ENCODE data around the gene TRAPPC5.

The TRAPPC5 gene

DNA sequence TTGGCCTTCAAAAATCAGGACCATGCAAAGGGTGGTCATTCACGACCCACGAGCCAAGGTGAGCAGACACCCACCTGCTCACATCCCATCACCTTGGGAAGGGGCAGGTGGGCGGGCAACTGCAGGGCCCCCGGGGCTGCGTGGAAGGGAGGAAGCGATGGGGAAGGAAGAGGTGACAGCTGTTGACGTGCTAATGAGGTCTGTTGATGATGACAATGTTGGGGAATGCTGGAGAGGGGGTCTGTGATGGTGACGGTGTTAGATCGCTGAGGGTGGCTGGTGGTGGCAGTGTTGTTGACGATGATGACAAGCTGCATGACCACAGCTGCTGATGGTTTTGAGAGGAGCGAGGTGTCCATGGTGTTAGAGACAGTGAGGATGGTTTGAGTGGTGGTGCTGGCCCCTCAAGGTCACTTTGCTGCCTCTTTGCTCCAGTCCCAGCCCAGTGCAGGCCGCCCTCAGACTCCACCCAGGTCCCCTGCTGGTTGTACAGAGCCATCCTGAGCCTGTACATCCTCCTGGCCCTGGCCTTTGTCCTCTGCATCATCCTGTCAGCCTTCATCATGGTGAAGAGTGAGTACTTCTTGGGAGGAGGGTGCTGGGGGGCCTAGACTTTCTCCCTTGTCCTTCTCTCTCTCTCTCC lies 2.8 kb upstream of the TRAPPC5 start:
- no peak for DNase-seq

DNA sequence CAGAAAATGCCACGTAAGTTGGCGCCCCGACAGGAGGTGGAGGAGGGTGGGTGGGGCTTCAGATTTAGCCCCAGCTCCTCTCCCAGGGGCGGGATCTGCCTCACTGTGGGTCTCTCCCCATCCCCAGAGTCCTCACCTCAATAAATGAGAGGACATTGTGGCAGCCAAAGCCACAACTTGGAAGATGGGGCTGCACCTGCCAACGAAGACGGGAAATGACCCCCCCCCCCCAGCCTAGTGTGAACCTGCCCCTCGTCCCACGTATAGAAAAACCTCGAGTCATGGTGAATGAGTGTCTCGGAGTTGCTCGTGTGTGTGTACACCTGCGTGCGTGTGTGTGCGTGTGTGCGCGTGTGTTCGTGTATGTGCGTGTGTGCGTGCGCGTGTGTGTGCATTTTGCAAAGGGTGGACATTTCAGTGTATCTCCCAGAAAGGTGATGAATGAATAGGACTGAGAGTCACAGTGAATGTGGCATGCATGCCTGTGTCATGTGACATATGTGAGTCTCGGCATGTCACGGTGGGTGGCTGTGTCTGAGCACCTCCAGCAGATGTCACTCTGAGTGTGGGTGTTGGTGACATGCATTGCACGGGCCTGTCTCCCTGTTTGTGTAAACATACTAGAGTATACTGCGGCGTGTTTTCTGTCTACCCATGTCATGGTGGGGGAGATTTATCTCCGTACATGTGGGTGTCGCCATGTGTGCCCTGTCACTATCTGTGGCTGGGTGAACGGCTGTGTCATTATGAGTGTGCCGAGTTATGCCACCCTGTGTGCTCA lies 1.5 kb upstream of the TRAPPC5 start:
- peak; percentile 82 for DNase-seq

DNA sequence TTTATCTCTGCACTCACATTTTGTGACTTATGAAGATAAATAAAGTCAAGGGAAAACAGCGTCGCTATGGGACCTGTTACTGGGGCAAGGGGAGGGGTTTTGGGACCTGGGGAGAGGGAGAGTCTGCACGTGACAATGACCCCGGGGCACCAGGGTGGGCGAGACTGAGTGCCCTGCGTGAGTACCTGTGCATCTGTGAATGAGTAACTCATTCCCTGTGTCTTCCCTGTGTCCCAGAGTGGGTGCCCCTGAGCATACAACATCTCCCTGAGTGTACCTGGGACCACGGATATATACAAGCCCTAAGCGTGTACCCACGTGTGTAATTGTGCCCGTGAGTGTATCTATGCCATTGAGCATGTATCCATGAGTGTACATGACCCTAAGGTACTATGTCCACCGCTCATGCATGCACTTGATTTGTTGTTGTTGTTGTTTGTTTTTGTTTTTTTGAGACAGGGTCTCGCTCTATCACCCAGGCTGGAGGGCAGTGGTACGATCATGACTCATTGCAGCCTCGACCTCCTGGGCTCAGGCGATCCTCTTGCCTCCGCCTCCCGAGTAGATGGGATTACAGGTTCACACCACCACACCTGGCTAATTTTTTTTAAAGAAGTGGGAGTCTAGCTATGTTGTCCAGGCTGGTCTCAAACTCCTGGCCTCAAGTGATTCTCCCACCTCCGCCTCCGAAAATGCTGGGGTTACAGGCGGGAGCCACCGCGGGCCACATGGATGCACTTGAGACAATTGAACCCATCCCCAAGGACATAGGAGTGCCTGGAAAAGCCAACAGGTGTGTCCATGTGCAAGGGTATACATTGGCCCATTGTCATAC lies 645 bp upstream of the TRAPPC5 start:
- DNase-seq: no peak

DNA sequence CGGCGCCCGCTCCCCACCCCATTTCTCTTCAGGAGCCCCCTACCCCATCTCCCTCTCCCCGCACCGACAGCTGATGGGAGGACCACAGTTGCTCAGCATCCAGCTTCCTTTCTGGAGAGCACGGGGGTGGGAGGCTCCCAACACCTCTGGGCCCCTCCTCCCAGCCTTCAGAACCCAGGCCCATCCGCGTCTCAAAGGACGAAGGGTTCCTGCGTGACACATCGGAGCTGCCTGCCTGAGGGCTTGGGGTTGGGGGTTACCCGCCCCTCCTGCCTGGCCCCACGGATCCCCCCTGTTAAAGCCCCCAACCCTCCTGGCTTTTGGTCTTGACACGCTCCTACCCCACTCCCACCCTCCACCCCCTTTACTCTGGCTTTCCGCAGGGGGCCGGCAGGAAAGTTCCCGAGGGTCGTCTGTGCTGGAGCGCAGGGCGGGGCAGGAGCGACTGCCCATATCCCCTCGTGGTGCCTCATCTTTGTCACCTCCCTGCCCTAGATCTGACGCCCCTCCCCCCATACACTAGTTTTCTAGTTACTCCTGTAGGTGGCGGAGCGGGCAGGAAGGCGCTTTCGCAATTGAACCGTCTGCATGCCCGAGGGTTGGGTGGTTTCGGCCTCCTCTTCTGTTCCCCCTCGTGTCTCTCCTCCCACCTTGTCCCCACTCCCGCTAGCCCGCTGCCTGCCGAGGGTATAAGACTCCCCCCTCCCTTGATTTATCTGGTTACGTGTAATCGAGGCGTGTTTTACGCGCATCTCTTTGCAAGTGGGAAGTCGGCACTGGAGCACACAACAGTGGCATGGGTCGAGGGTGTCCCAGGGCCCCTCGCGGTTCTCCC lies 924 bp downstream of the TRAPPC5 start:
- peak; percentile 90 for DNase-seq

DNA sequence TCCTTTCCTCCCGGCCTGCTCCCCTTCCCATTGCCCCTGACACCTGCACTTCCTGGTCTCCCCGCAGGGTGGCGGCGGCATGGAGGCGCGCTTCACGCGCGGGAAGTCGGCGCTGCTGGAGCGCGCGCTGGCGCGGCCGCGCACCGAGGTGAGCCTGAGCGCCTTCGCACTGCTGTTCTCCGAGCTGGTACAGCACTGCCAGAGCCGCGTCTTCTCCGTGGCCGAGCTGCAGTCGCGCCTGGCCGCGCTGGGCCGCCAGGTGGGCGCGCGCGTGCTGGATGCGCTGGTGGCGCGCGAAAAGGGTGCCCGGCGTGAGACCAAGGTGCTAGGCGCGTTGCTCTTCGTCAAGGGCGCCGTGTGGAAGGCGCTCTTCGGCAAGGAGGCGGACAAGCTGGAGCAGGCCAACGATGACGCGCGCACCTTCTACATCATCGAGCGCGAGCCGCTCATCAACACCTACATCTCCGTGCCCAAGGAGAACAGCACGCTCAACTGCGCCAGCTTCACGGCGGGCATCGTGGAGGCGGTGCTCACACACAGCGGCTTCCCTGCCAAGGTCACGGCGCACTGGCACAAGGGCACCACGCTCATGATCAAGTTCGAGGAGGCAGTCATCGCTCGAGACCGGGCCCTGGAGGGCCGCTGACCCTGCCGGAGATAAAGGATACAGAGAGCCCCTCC lies 1.7 kb downstream of the TRAPPC5 start:
- DNase-seq: no peak

DNA sequence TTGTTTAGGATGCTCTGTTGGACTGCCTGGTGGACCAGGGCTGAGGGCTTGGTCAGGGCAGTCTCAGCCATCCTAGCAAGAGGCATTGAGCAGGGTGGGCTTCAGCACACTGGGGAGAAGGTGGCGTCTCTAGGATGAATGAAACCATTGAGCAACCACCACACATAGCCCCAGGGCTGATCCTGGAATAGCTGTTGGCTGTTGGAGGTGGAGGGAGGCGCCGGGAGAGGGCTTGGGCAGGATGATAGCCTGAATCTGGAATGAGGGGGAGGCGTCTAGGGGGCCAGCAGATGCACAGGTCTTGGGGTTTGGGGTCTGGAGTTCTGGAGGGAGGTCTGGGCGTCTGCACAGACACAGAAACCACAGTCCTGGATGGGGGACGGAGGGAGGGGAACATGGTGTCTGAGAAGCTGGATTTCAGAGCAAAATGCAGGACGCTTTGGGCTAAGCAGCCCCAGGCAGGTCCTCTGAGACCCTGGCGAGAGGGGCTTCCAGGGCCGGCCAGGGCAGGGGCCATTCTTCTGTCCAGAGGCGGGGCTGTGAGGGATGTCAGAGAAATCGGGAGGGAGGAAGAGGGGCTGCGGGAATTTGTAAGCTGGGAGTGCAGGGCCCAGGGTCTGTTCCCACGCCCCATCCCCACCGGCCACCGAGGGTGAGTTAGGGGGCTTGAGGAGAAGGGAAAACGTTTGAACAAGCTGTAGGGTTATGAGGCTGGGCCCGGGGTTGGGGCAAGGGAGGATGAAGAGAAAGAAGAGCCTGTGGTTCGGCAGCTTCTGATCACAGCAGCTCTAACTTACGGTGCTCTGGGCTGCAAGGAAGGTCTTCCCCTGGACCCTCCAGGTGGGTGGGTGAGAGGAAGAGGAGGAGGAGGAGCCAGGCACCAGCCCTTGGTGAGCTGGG lies 5.2 kb downstream of the TRAPPC5 start:
- no peak for DNase-seq

DNA sequence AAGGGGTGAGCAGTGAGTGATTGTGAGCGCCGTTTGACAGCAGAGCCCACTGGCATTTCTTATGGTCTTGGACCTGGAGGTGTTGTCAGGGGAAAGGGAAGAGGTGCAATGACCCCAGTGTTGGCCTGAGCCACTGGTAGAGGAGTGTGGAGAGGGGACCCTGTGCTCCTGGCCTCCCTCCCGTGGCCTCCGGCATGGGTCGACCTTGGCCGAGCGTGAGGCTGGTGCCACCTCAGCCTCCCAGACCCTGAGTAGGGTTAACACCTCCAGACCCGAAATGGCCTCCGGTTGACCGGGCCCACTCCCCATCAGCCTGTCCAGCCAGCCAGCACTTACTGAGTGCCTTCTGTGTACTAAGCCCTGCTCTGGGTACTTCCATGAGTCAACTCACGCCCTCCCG lies 6.5 kb downstream of the TRAPPC5 start:
- DNase-seq: no peak

DNA sequence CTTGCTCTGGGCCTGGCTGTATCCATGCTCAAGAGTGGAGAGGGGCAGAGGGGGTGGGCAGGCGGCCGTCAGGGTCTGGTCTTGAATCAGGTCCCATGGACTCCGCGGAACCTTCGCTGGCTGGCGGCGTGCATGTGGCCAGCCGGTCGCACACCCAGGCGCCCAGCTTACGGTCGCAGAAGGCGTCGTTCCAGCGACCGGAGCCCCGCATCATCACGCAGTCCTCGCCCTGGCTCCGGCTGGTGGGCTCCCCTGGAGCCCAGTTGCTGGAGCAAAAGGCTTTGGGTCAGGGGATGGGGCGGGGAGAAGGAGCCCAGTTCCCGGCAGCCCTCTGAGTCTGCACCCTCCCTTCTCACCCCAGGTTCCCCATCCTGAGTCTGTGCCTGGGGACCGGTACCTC lies 8.5 kb downstream of the TRAPPC5 start:
- no peak for DNase-seq

DNA sequence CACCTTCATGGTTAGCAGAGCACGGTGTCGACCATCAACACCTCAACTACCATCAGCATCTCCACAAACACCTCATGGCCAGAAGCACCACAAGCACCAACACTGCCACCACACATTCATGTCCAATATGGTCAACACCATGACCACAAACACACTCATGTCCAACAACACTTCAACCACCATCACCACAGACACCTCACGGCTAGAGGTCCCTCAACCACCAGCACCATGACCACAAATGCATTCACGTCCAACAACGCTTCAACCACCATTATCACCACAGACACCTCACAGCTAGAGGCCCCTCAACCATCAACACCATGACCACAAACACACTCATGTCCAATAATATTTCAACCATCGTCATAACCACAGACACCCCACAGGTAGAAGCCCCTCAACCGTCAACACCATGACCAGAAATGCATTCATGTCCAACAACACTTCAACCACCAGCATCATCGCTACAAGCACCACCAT lies 10.2 kb downstream of the TRAPPC5 start:
- DNase-seq: peak; percentile 59

DNA sequence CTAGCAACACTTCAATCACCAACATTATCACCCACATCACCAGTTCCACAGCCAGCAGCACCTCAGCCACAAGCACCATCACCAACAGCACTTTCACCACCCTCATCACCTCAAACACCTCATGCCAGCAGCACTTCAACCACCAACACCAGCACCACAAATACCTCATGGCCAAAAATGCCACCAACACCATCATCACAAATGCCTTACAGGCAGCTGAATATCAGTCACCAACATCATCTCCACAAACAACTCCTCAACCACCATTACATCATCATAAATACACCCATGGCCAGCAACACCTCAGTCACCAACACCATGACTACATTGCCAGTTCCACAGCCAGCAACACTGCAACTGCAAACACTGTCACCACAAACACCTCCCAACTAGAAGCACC lies 10.9 kb downstream of the TRAPPC5 start:
- peak; percentile 57 for DNase-seq

DNA sequence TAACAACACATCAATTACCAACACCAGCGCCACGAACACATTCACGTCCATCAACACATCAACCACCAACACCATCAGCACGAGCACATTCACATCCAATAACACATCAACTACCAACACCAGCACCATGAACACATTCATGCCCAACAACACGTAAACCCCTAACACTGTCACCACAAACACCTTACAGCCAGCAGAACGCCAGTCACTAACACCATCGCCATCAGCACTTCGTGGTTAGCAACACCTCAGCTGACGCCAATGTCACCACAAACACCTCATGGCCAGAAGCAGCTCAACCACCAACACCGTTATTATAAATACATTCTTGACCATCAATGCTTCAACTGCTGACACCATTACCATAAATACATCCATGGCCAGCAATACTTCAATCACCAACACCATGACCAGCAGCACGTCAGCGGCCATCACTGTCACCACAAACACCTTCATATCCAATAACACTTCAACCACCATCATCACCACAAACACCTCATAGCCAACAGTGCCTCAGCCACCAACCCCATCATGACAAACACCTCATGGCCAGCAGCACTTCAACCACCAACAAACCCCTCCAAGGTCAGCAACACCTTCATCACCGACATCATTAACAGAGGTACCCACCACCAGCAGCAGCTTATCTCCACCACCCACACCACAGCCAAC lies 11.9 kb downstream of the TRAPPC5 start:
- DNase-seq: peak; percentile 51

DNA sequence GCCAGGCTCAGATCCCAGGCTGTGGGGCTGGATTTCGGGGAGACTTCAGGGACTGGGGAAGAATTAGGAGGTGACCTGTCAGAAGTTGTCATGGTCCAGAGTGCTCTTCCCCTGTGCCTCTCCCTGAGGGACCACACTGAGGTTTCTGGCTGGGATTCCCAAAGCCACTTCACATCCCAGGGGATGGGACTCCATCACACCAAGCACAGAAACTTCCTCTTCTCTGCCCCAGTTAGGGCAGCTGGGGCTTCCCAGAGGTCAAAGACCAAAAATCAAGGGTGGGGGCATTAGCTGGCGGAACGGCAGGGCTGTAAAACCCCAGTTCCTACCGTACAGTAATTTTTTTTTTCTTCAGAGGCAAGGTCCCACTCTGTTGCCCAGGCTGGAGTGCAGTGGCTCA lies 13.9 kb downstream of the TRAPPC5 start:
- no peak for DNase-seq

DNA sequence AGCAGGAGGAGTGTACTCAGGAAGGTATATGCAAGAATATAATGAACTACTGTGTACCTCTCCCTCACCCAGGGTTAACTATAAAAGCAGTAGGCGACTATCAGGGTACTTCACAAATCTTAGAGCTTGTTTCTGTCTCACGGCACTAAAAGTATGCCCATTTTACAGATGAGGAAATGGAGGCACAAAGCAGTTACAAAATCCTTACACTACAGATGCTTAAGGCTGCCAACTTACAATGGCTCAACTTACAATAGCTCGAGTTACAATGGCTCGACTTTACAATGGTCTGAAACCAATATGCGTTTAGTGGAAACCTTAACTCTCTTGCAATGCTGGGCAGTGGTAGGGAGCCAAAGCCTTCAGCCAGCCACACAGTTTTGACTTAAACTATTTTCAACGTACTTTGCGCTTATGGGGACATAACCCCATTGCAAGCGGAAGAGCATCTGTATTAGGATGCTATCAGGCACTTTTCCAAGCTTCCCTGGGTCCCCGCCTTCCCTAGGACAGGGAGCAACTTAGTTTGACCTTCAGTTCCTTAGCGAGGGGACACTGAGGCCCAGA lies 17.2 kb downstream of the TRAPPC5 start:
- no peak for DNase-seq

DNA sequence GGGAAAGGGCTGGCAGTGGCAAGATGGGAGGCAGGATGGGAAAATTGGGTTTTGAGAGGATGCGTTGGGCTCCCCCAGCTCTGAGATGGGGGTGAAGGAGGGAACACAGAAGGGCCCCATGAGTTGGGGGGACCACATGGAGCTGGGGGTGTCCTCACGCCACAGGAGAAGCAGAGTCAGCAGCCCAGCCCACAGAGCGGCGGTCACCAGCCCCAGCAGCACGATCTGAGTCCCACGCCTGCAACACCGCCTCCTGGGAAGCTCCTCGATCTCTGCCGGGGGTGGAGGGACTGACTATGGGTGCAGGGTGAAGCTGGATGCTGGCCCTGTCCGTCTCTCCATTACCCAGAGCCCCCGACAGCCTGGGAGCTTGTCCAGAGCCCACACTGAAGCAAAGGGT lies 17.9 kb downstream of the TRAPPC5 start:
- DNase-seq: no peak

DNA sequence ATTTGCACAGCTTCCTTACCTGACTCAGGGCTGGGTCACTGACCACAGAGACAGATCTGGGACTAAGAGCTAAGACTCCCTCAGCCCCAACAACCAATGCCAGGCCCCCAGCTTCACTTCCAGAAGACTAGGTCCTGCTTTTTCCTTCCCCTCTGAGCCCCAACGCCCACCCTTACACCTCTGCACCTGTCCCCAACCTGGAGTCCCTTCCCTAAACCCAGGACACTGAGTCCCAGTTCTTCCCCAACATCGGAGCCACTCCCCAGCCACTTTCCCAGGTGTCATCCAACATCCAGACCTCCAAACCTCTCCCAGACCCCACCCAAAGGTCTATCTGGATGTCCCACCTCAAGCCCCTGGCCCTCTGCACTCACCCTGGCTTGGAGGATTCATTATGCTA lies 18.4 kb downstream of the TRAPPC5 start:
- no peak for DNase-seq

DNA sequence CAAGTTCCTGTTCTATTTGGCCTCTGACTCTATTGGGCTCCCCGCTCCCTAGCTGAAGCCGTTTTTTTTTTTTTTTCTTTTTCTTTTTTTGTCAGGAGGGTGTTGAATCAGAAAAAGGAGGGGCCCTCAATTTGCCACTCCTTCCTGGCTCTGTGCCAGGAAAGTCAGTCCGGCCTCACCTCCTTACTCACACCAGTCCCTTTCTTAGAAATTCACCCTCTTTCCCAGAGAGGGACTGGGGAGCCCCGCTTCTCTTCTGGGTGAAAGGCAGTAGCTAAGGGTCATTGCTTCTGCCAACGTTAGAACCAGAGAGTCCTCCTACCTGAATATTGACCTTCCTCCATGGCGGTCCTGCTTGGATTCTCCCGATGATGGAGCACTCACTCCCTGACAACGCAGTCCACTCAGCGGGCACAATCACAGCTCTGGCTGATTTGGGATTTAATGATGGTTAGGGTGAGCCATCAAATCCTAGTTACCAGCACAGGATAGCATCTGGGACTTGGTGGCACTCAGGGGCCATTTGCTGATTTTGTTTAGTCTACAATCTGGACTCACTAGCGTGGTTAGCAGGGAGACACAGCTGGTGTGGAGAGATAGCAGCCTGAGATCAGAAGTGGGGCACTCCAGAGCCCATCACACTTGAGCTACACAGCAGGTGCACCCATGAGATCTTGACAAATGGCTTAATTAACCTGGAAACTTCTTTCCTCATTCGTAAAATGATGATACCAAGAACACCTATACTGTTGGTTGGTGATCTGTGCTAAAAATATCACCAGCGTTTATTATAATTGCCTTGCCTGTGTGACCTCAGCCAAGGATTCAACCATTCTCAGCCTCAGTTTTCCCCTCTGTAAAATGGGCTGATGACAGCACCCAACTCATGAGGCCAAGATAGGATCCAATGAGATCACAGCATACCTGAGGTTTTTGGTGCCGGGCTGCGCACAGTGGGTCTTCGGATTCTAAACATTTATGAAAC lies 19.1 kb downstream of the TRAPPC5 start:
- no peak for DNase-seq

DNA sequence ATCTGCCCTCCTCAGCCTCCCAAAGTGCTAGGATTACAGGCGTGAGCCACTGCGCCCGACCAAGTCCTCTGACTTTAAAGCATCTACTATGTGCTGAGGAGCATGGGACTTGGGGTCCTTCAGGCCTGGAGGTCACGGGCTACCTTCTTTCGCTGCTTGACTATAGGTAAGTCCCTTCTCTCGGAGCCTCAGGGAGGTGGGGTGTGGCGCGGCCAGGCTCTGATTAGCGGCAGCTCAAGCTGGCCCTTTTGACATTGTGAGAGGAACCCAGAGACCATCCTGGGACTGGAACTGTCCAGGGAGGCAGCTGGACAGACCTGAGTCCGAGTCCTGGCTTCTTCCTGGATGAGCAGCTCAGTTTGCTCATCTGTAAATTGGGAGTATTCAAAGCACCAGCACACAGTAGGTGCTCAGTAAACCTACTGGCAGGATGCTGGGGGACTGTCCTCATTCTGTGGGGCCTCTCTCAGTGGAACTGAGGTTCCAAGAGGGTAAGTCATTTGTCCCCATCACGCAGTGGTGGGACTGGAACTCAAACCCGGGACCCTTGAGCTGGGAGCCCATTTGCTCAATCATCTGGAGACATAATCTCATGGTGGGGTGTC lies 20.5 kb downstream of the TRAPPC5 start:
- no peak for DNase-seq
